Loucy (cell line): ENCODE measurements around the gene PHKG1.

Source experiments
- EZH2phosphoT487 ChIP-seq: fragments of 200-600 bp; IDR thresholded peaks from 2 replicates; pipeline ENCODE4 v1.6.1; 2018; ENCODE audit warnings: antibody characterized with exemption, mild to moderate bottlenecking, moderate library complexity, borderline replicate concordance
- TF ChIP-seq, protein P1 (sequence below): fragments of 200-600 bp; sonication (generic); conservative IDR thresholded peaks from 2 replicates; pipeline ENCODE4 v1.5.1; 2014; ENCODE audit warnings: mild to moderate bottlenecking, antibody characterized with exemption, low read length

DNA sequence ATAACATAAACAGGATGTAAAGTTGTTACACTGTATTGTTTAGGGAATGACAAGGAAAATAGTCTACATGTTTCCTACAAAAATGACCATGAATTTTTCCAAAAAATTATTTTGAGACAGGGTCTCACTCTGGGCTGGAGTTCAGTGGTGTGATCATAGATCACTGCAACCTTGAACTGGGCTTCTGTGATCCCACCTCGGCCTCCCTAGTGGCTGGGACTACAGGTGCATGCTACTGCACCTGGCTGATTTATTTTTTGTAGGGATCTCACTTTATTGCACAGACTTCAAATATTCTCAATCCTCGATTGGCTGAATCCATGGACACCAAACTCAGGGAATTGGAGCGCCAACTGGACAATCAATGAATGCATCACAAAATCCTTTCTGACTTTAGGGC lies 6.9 kb upstream of the PHKG1 start:
- TF ChIP-seq, protein P1, sequence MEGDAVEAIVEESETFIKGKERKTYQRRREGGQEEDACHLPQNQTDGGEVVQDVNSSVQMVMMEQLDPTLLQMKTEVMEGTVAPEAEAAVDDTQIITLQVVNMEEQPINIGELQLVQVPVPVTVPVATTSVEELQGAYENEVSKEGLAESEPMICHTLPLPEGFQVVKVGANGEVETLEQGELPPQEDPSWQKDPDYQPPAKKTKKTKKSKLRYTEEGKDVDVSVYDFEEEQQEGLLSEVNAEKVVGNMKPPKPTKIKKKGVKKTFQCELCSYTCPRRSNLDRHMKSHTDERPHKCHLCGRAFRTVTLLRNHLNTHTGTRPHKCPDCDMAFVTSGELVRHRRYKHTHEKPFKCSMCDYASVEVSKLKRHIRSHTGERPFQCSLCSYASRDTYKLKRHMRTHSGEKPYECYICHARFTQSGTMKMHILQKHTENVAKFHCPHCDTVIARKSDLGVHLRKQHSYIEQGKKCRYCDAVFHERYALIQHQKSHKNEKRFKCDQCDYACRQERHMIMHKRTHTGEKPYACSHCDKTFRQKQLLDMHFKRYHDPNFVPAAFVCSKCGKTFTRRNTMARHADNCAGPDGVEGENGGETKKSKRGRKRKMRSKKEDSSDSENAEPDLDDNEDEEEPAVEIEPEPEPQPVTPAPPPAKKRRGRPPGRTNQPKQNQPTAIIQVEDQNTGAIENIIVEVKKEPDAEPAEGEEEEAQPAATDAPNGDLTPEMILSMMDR = no peak
- TF ChIP-seq EZH2phosphoT487 = no peak
